Smooth muscle cell (in vitro differentiated cells): ENCODE data around the gene DNAJB13. TPM values are rescaled to one million over a fixed set of nuclear protein-coding genes. Genes with fewer than 3 reads are reported as not detected.

Experiments
- DNase-seq: peaks from one replicate; lab custom pipeline; 2025; ENCODE audit not compliant: unreplicated experiment; lab: John Stamatoyannopoulos, UW
- H2AFZ ChIP-seq: fragments of 200-600 bp; sonication (generic); 2 replicates; pipeline ENCODE4 v1.6.0; 2016; ENCODE audit warnings: antibody characterized with exemption, low read depth, mild to moderate bottlenecking
- H3F3A ChIP-seq: fragments of 200-600 bp; sonication (generic); 2 replicates; pipeline ENCODE4 v1.6.0; 2017; ENCODE audit warnings: antibody characterized with exemption, low read depth
- H3K27ac ChIP-seq: fragments of 200-600 bp; sonication (generic); 2 replicates; pipeline ENCODE4 v1.5.1; 2016; ENCODE audit warnings: low read depth, mild to moderate bottlenecking
- H3K27me3 ChIP-seq: fragments of 200-600 bp; sonication (generic); 2 replicates; pipeline ENCODE4 v1.6.1; 2016; ENCODE audit warnings: low read depth, mild to moderate bottlenecking
- H3K36me3 ChIP-seq: fragments of 200-600 bp; sonication (generic); 2 replicates; pipeline ENCODE4 v1.5.1; 2016; ENCODE audit warnings: low read depth
- H3K4me1 ChIP-seq: fragments of 200-600 bp; sonication (generic); 2 replicates; pipeline ENCODE4 v1.5.1; 2016; ENCODE audit warnings: low read depth
- H3K4me2 ChIP-seq: fragments of 200-600 bp; sonication (generic); 2 replicates; pipeline ENCODE4 v1.6.0; 2016; ENCODE audit warnings: mild to moderate bottlenecking
- H3K4me3 ChIP-seq: fragments of 200-600 bp; sonication (generic); 2 replicates; pipeline ENCODE4 v1.5.1; 2016; ENCODE audit warnings: mild to moderate bottlenecking
- H3K79me2 ChIP-seq: fragments of 200-600 bp; sonication (generic); 2 replicates; pipeline ENCODE4 v1.6.0; 2016; ENCODE audit warnings: low read depth, mild to moderate bottlenecking
- H3K9ac ChIP-seq: fragments of 200-600 bp; sonication (generic); 2 replicates; pipeline ENCODE4 v1.6.0; 2016; ENCODE audit warnings: low read depth
- H3K9me3 ChIP-seq: fragments of 200-600 bp; sonication (generic); replicated peaks from 2 replicates; pipeline ENCODE4 v1.5.1; 2016; ENCODE audit warnings: low read depth
- H4K20me1 ChIP-seq: fragments of 200-600 bp; sonication (generic); 2 replicates; pipeline ENCODE4 v1.6.0; 2016; ENCODE audit warnings: low read depth
- CTCF ChIP-seq: fragments of 200-600 bp; sonication (generic); IDR thresholded peaks from 2 replicates; pipeline ENCODE4 v1.5.1; 2017; ENCODE audit warnings: borderline replicate concordance, mild to moderate bottlenecking, antibody characterized with exemption; ENCODE audit not compliant: insufficient read depth, poor library complexity, severe bottlenecking
- WGBS: methylation state at CpG from one replicate; pipeline ENCODE4 v1.1.7; 2016; ENCODE audit warnings: low lambda C conversion rate; 5-methylcytosine and 5-hydroxymethylcytosine counted together
- polyA plus RNA-seq: library from polyadenylated mRNA; unstranded; fragments of >200 nt; fragmentation: Nextera tagmentation; extraction: Ambion mirVana; gene quantifications from 2 replicates; pipeline ENCODE4 v1.2.1, GENCODE V29; 2016
- total RNA-seq: library from RNA; depleted of rRNA; stranded (reverse); fragments of >200 nt; gene quantifications from 2 replicates; pipeline ENCODE4 v1.2.3, GENCODE V29; 2014

Gene DNAJB13
- total and polyA plus RNA-seq, 2 experiments from 2014 or later = not detected

GRCh38 chr11:73965076-73965763 lies 14.4 kb downstream of the DNAJB13 start:
- no peaks in the 10 kb centered on the region for H3F3A ChIP-seq
- no peak overlapping the region for H3K9ac ChIP-seq
- H3K27me3 ChIP-seq = no peaks in the 10 kb centered on the region
- no peaks in the 10 kb centered on the region for H3K79me2 ChIP-seq
- no peaks in the 10 kb centered on the region for H3K36me3 ChIP-seq
- no peak overlapping the region for H3K4me2 ChIP-seq
- TF ChIP-seq CTCF = no peak
- H4K20me1 ChIP-seq = no peaks in the 10 kb centered on the region
- no peak overlapping the region for H3K4me3 ChIP-seq
- H3K27ac ChIP-seq = no peak overlapping the region
- no peaks in the 10 kb centered on the region for H3K4me1 ChIP-seq
- 74% methylated on average over 10 of the region's 10 CpGs for WGBS
- no peaks in the 10 kb centered on the region for H3K9me3 ChIP-seq
- H2AFZ ChIP-seq = no peak overlapping the region
- no peak for DNase-seq

GRCh38 chr11:73965764-73966121 lies 14.9 kb downstream of the DNAJB13 start:
- Histone ChIP-seq H3K27me3 (no peaks in the 10 kb centered on the region), H3K27ac (no peak overlapping the region), H3K4me2 (no peak overlapping the region), H4K20me1 (no peaks in the 10 kb centered on the region), H3K36me3 (no peaks in the 10 kb centered on the region), H3K4me1 (no peaks in the 10 kb centered on the region), H3K9me3 (no peaks in the 10 kb centered on the region), H3K79me2 (no peaks in the 10 kb centered on the region), H2AFZ (no peak overlapping the region), H3K9ac (no peak overlapping the region), H3F3A (no peaks in the 10 kb centered on the region), H3K4me3 (no peak overlapping the region)
- TF ChIP-seq CTCF = no peak
- DNase-seq = no peak
- 82% methylated on average over 2 of the region's 2 CpGs for WGBS

GRCh38 chr11:73968356-73968966 lies 17.6 kb downstream of the DNAJB13 start:
- no peak for TF ChIP-seq CTCF
- 81% methylated on average over 15 of the region's 15 CpGs for WGBS
- Histone ChIP-seq H2AFZ (no peak overlapping the region), H3K9me3 (no peaks in the 10 kb centered on the region), H3K9ac (no peak overlapping the region), H3K27ac (no peak overlapping the region), H3K36me3 (no peaks in the 10 kb centered on the region), H3F3A (no peaks in the 10 kb centered on the region), H3K4me3 (no peak overlapping the region), H4K20me1 (no peaks in the 10 kb centered on the region), H3K4me2 (no peak overlapping the region), H3K4me1 (no peaks in the 10 kb centered on the region), H3K79me2 (no peaks in the 10 kb centered on the region), H3K27me3 (no peaks in the 10 kb centered on the region)
- DNase-seq = no peak

GRCh38 chr11:73969091-73969490 lies 18.3 kb downstream of the DNAJB13 start:
- no peak overlapping the region for H3K9ac ChIP-seq
- 77% methylated on average over 2 of the region's 2 CpGs for WGBS
- no peaks in the 10 kb centered on the region for H3K4me1 ChIP-seq

More at GRCh38 chr11:73969091-73969490, 18.3 kb downstream of the DNAJB13 start:
- no peaks in the 10 kb centered on the region for H3K36me3 ChIP-seq
- H3K4me3 ChIP-seq = no peak overlapping the region
- H3K27me3 ChIP-seq = no peaks in the 10 kb centered on the region
- DNase-seq = no peak
- no peaks in the 10 kb centered on the region for H3F3A ChIP-seq
- no peaks in the 10 kb centered on the region for H3K9me3 ChIP-seq
- H3K79me2 ChIP-seq = no peaks in the 10 kb centered on the region
- no peaks in the 10 kb centered on the region for H4K20me1 ChIP-seq
- no peak overlapping the region for H2AFZ ChIP-seq
- TF ChIP-seq CTCF = no peak
- no peak overlapping the region for H3K27ac ChIP-seq
- H3K4me2 ChIP-seq = no peak overlapping the region
